Omental fat pad (tissue), 4 donors: ENCODE results near the gene TNFRSF8. TPM values are rescaled to one million over a fixed set of nuclear protein-coding genes. Genes with fewer than 3 reads are reported as not detected.

Experiments
- ATAC-seq: fragments of 150-250 bp; one replicate; pipeline ENCODE4 v1.9.1; 2016; ENCODE audit warnings: mild to moderate bottlenecking, moderate library complexity; ENCODE audit not compliant: low FRiP score
- DNase-seq: peaks from one replicate; pipeline ENCODE4 v3.0.0-alpha.2; 2019; ENCODE audit warnings: low spot score
- CTCF ChIP-seq, 3 donors: fragments of 450-650 bp; IDR thresholded peaks; one replicate each; pipeline ENCODE4 v1.5.1; 2016 to 2017; ENCODE audit warnings: antibody characterized with exemption in 3 of 3, mild to moderate bottlenecking in 3 of 3, moderate library complexity in 2 of 3
- total RNA-seq, 4 donors: library from RNA; depleted of rRNA; stranded (reverse); fragments of >200 nt; gene quantifications; one replicate each; pipeline ENCODE4 v1.1.0, GENCODE V29; 2016

Gene TNFRSF8
- total RNA-seq, 4 donors from 2014 or later, result 2.9 to 31.9 (median 5.1) TPM

DNA sequence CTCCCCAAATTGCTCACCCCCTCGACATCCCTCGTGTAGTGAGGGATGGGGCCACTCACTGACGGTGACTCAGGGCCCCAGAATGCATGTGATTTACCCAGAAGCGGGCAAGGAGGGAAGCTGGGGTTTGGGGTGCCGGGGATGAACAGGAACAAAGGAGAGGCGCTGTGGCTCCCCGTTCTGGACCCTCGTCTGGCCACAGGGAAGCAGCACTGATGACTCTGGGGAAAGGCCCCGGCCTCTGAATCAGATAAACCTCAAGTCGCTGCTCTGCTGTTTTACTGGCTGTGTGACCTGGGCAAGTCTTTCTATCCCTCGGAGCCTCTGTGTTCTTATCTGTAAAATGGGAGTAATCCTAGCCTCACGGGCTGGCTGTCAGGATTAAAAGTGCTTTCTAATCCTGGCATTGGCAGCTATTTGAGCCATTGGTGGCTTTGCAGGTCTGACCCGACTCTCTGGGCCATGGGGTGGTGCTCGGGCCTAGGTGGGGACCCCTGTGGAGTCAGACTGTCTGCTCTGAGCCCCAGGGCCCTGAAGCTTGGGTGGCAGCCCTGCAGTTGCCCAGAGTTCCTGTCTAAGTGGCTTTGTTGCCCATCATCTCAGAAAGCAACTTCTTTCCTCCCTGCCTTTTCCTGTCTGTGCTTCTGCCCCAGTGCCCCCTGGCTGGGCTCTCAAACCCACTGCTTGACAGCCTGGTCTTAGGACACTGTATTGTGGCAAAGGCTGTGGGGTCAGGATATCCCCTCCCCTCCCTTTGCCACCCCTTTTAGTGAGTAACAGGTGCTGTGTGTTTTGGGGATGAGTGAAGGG, 109.1 kb downstream of the TNFRSF8 start:
- TF ChIP-seq CTCF (IDR thresholded peaks at IDR 0.05), result no peak
- no peak for DNase-seq
- ATAC-seq, result no peak

DNA sequence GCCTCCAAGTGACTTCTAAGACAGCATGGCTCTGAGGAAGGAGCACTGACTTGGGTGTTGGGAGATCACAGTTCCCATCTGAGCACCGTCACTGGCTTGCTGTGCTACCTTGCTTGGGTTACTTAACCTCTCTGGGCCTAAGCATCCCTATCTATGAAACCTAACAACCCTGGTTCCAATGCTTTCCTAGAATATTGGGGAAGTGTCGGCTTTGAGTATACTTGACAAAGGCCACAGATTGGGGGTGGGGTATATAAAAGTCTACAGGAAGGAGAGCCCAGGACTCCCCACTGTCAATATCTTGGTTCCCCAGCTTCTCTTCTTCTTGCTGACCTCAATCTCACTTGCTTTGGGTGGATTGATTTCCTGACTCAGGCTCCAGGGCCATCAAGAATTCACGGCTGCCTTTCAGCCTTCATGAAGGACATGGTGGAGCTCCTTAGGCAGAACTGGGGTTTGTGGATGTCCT, 110.0 kb downstream of the TNFRSF8 start:
- ATAC-seq (no peak), DNase-seq (no peak)
- TF ChIP-seq CTCF (IDR thresholded peaks at IDR 0.05), result no peak

- TF ChIP-seq CTCF (IDR thresholded peaks at IDR 0.05), result no peak
- DNase-seq (peak; percentile 52), ATAC-seq (no peak)
These were observed 110.6 kb downstream of the TNFRSF8 start for GRCh38 chr1:12173631-12174121.

GRCh38 chr1:12174924-12175810, 112.1 kb downstream of the TNFRSF8 start:
- ATAC-seq, result no peak
- no peak for TF ChIP-seq CTCF (IDR thresholded peaks at IDR 0.05)
- no peak for DNase-seq

DNA sequence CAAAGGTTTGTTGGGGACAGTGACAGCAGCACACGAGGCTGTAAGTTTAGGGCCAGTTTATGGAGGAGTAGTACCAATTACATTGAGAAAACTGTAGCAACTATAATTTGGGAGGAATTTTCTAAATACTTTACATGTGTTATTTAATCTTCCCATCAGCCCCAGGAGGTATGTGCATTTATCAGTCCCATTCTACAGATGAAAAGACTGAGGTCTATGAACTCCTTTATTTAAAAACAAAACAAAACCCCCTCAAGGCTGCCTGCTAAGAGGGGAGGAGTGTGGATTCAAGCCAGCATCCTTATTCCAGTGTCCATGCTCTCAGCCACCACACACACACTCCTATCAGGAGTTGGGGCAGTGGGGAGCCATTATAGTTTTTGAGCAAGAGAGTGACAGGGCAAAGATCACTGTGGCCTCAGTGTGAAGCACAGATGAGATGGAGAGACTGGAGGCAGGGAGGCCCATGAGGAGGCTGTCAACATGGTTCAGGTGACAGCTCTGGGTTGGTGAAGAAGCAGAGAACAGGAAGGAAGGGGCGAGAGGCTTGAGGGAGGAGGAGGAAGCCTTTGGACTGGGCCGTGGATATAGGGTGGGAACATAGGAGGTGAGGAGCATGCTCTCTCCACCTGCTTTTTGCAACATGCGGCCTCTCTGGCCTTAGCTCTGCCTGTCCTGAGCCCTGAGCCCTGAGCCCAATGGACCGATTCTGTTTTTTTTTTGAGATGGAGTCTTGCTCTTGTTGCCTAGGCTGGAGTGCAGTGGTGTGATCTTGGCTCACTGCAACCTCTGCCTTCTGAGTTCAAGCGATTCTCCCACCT, 113.4 kb downstream of the TNFRSF8 start:
- no peak for ATAC-seq
- no peak for DNase-seq
- TF ChIP-seq CTCF (IDR thresholded peaks at IDR 0.05), result no peak

DNA sequence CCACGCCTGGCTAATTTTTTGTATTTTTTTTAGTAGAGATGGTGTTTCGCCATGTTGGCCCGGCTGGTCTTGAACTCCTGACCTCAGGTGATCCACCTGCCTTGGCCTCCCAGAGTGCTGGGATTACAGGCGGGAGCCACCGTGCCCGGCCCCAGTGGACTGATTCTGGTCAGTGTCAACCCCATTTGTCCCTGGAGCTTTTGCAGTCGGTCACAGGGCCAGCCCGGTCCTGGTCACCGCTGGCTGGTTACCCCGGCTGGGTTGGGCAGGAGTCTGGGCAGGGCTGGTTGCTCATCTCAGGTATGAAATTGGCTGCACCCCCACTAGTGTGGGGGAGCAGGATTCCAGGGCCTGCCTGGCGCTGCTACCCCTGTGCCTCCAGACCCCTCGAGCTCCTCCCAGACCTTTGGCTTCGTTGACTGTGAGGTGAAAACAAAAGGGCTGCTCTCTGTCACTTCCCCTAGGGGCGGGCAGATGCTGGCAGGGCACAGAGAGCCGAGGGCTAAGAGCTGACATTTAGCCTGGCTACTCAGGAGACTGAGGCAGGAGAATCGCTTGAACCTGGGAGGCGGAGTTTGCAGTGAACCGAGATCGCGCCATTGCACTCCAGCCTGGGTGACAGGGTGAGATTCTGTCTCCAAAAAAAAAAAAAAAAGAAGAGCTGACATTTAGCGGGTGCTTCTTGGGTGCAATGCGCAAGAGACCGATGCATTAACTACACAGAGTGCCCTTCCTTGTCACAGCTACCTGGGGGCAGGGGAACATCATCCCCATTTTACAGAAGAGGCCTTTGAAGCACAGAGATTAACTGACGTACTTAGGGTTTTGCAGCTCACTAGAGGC, 114.3 kb downstream of the TNFRSF8 start:
- ATAC-seq, result no peak
- DNase-seq, result no peak
- TF ChIP-seq CTCF (IDR thresholded peaks at IDR 0.05), result no peak
